Urinary bladder (tissue), 4 donors: ENCODE results near the gene RLN3. TPM values are rescaled to one million over a fixed set of nuclear protein-coding genes. Genes with fewer than 3 reads are reported as not detected.

Source experiments
- DNase-seq: peaks from one replicate; pipeline ENCODE4 v3.0.0-alpha.2; 2015; ENCODE audit errors: extremely low spot score
- H3K27ac ChIP-seq: one replicate; pipeline ENCODE4 v1.5.1; 2013; ENCODE audit warnings: low read depth, mild to moderate bottlenecking, moderate library complexity
- H3K36me3 ChIP-seq: one replicate; pipeline ENCODE4 v1.6.1; 2013; ENCODE audit warnings: mild to moderate bottlenecking, moderate library complexity; ENCODE audit not compliant: insufficient read depth
- H3K4me1 ChIP-seq: one replicate; pipeline ENCODE4 v1.6.1; 2013; ENCODE audit warnings: mild to moderate bottlenecking, moderate library complexity; ENCODE audit not compliant: insufficient read depth
- H3K4me3 ChIP-seq: one replicate; pipeline ENCODE4 v1.5.1; 2013; ENCODE audit warnings: low read depth, low read length
- WGBS: extraction: QIAGEN DNeasy Blood & Tissue Kit; methylation state at CpG from one replicate; pipeline ENCODE4 v1.1.7; 2013; 5-methylcytosine and 5-hydroxymethylcytosine counted together
- polyA plus RNA-seq: library from polyadenylated mRNA; stranded (reverse); fragments of 200-250 nt; gene quantifications from one replicate; pipeline ENCODE4 v1.2.3, GENCODE V29; 2013
- total RNA-seq: library from RNA; depleted of rRNA; stranded (reverse); fragments of >200 nt; gene quantifications from one replicate; pipeline ENCODE4 v1.2.3, GENCODE V29; 2014
- donor health status: healthy with polysubstance abuse.
- donor health status: healthy.

The RLN3 gene
- total RNA-seq (not detected), polyA plus RNA-seq (not detected)

- 67% methylated on average over 24 of the region's 24 CpGs for WGBS
- no peak for DNase-seq
- Histone ChIP-seq H3K27ac (no peak within 1 kb of the TSS), H3K4me1 (no peaks in the 10 kb centered on the region), H3K36me3 (no peaks in the 10 kb centered on the region), H3K4me3 (no peak within 1 kb of the TSS)
These were observed at the start of gene RLN3 for GRCh38 chr19:14027856-14028450. Gene RLN3 (plus strand): TSS chr19:14028148. CDS start chr19:14028205, 57 bp downstream.

- H3K36me3 ChIP-seq: no peaks in the 10 kb centered on the region
- DNase-seq: peak; percentile 80
- WGBS: 5% methylated on average over 74 of the region's 74 CpGs
- H3K4me1 ChIP-seq: no peaks in the 10 kb centered on the region
- H3K4me3 ChIP-seq: peak overlapping the region; percentile 46
- no peak overlapping the region for H3K27ac ChIP-seq
These were observed 49.4 kb upstream of the RLN3 start for GRCh38 chr19:13978351-13979243.

- H3K4me1 ChIP-seq: no peaks in the 10 kb centered on the region
- peak overlapping the region; percentile 46 for H3K4me3 ChIP-seq
- no peak for DNase-seq
- H3K27ac ChIP-seq: no peak overlapping the region
- WGBS: 20% methylated on average over 12 of the region's 12 CpGs
- no peaks in the 10 kb centered on the region for H3K36me3 ChIP-seq
These were observed 48.7 kb upstream of the RLN3 start for GRCh38 chr19:13979244-13979615.

GRCh38 chr19:13979686-13980085 lies 48.3 kb upstream of the RLN3 start:
- H3K27ac ChIP-seq: no peak overlapping the region
- H3K36me3 ChIP-seq: no peaks in the 10 kb centered on the region

GRCh38 chr19:13980340-13980739 lies 47.6 kb upstream of the RLN3 start:
- no peak for DNase-seq
- WGBS: 92% methylated on average over 15 of the region's 15 CpGs

More at GRCh38 chr19:13979686-13980085, 48.3 kb upstream of the RLN3 start:
- DNase-seq: no peak
- Histone ChIP-seq H3K4me3 (no peak overlapping the region), H3K4me1 (no peaks in the 10 kb centered on the region)
- 75% methylated on average over 12 of the region's 12 CpGs for WGBS

GRCh38 chr19:13981021-13981420 lies 46.9 kb upstream of the RLN3 start:
- Histone ChIP-seq H3K27ac (no peak overlapping the region), H3K4me1 (no peaks in the 10 kb centered on the region), H3K36me3 (no peaks in the 10 kb centered on the region), H3K4me3 (no peak overlapping the region)
- 94% methylated on average over 5 of the region's 5 CpGs for WGBS
- no peak for DNase-seq

More at GRCh38 chr19:13980340-13980739, 47.6 kb upstream of the RLN3 start:
- Histone ChIP-seq H3K36me3 (no peaks in the 10 kb centered on the region), H3K4me1 (no peaks in the 10 kb centered on the region), H3K4me3 (no peak overlapping the region), H3K27ac (no peak overlapping the region)

GRCh38 chr19:13981467-13981866 lies 46.5 kb upstream of the RLN3 start:
- 85% methylated on average over 9 of the region's 9 CpGs for WGBS
- H3K4me3 ChIP-seq: no peak overlapping the region
- no peaks in the 10 kb centered on the region for H3K36me3 ChIP-seq
- no peaks in the 10 kb centered on the region for H3K4me1 ChIP-seq
- DNase-seq: no peak
- H3K27ac ChIP-seq: no peak overlapping the region

GRCh38 chr19:13981988-13982501 lies 45.9 kb upstream of the RLN3 start:
- H3K36me3 ChIP-seq: no peaks in the 10 kb centered on the region
- 97% methylated on average over 17 of the region's 17 CpGs for WGBS
- H3K4me3 ChIP-seq: no peak overlapping the region
- DNase-seq: no peak
- H3K27ac ChIP-seq: no peak overlapping the region
- no peaks in the 10 kb centered on the region for H3K4me1 ChIP-seq

GRCh38 chr19:13982773-13983172 lies 45.2 kb upstream of the RLN3 start:
- DNase-seq: no peak
- H3K27ac ChIP-seq: no peak overlapping the region
- no peaks in the 10 kb centered on the region for H3K36me3 ChIP-seq
- H3K4me1 ChIP-seq: no peaks in the 10 kb centered on the region
- 99% methylated on average over 9 of the region's 9 CpGs for WGBS
- no peak overlapping the region for H3K4me3 ChIP-seq

- Histone ChIP-seq H3K4me1 (no peaks in the 10 kb centered on the region), H3K4me3 (no peak overlapping the region), H3K27ac (no peak overlapping the region), H3K36me3 (no peaks in the 10 kb centered on the region)
- WGBS: 84% methylated on average over 21 of the region's 21 CpGs
- no peak for DNase-seq
These were observed 44.6 kb upstream of the RLN3 start for GRCh38 chr19:13983213-13983889.

GRCh38 chr19:13984186-13984585 lies 43.8 kb upstream of the RLN3 start:
- WGBS: 73% methylated on average over 15 of the region's 15 CpGs
- Histone ChIP-seq H3K27ac (no peak overlapping the region), H3K4me3 (no peak overlapping the region), H3K4me1 (no peaks in the 10 kb centered on the region), H3K36me3 (no peaks in the 10 kb centered on the region)
- DNase-seq: no peak

GRCh38 chr19:13984875-13985741 lies 42.8 kb upstream of the RLN3 start:
- no peak overlapping the region for H3K4me3 ChIP-seq
- no peaks in the 10 kb centered on the region for H3K4me1 ChIP-seq
- WGBS: 88% methylated on average over 25 of the region's 25 CpGs

More at GRCh38 chr19:13984875-13985741, 42.8 kb upstream of the RLN3 start:
- Histone ChIP-seq H3K27ac (no peak overlapping the region), H3K36me3 (no peaks in the 10 kb centered on the region)
- DNase-seq: no peak
